HG02885 (cell line): Measurements from ENCODE around the gene CD86.
A peak's percentile ranks its signal among the peaks of the same experiment; 100 is the strongest.
"Not testable (repeated sequence)": the region's sequence is repeated elsewhere in the genome, so short reads cannot be mapped to it uniquely, and the experiment has no call there.

ENCODE experiments used
- ATAC-seq: cut with Tn5 transposase; IDR thresholded peaks from one replicate; pipeline ENCODE4 v1.9.1; 2021; ENCODE audit warnings: mild to moderate bottlenecking; ENCODE audit not compliant: unreplicated experiment, poor library complexity

The CD86 gene, protein sequence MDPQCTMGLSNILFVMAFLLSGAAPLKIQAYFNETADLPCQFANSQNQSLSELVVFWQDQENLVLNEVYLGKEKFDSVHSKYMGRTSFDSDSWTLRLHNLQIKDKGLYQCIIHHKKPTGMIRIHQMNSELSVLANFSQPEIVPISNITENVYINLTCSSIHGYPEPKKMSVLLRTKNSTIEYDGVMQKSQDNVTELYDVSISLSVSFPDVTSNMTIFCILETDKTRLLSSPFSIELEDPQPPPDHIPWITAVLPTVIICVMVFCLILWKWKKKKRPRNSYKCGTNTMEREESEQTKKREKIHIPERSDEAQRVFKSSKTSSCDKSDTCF

DNA sequence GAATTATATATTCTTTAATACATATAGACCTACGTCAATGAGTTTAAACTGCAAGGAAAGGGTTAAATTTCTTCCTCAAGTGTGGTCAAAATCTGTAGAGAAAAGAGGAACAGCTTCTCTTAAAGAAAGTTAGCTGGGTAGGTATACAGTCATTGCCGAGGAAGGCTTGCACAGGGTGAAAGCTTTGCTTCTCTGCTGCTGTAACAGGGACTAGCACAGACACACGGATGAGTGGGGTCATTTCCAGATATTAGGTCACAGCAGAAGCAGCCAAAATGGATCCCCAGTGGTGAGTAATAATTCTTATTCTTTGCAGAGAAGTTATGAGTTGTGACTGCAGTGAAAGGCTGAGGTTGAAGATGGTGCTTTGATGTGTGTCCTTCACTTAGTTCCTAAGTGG lies at the start of gene CD86:
TSS of gene CD86 (plus strand) at position 148 of the 400 bp plus-strand sequence. CDS start at position 276, 128 bp downstream.
- peak; percentile 94 for ATAC-seq

DNA sequence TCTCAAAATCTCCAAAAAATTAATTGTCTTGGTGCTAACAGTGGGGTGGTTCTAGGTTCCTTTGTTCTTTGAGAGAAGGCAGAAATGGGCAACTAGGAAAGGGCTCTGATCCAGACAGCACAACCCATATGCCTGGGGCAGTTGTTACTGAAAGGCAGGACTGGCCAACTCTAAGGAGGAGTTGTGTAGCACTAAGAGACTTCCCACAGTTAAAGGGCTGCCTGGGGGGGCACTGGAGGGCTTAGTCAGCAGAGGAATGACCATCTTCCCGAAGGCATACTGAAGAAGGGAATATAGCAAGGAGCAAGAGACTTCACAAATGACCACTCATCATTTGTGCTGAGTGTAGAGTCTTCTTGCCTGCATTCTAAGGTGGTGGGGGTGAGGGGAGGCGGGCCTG lies 48.9 kb upstream of the CD86 start:
- ATAC-seq = no peak

DNA sequence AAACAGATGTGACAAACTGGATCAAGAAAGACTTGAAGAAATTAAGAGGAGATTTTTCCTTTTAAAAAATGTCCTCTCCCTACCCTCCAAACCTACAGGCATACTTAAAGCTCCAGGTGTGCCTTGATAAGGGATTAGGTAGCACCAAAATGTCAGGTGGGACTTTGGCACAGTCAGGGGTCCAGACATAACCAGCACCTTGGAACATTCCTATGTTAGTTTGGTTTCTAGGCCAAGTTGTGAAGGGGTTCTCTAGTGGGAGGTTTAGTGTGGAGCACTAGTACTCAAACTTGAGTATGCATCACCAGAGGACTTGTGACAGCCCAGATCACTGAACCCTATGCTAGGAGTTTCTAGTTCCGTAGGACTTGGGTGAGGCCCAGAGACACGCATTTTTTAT lies 47.0 kb upstream of the CD86 start:
- no peak for ATAC-seq

DNA sequence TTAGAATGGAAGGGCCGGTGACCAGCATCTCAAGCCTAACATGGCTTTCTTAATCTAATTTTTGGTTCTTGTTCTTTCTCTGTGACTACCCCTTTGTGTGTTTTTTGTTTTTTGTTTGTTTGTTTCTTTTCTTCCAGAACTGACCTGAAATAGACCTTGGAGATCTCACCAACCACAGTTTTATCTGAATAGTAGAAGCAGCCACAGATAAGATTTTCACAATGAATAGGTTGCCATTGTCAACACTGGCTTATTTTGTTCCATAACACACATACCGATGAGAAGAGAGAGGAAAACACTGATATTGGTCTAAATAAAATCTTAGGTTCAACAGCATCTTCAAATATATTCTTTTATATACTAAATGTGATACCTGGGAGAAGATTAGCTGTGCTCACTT lies 44.7 kb upstream of the CD86 start:
- no peak for ATAC-seq

DNA sequence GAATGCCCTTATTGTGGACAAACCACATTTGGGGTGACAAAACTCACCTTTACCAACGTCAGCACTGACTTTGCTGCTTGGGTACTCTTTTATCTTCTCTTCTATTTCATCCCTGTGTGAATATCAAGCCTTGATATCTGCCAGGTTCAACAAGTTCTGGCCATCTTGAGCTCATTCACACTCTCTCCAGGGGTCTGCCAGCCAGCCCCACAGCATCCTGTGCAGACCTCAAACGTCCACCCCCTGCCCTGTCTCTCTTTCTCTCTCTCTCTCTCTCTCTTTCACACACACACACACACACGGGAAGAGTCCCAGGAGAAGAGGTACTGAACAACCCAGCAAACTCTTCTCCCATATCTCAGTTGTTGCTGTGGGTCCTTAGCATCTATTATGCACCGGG lies 43.8 kb upstream of the CD86 start:
- no peak for ATAC-seq

DNA sequence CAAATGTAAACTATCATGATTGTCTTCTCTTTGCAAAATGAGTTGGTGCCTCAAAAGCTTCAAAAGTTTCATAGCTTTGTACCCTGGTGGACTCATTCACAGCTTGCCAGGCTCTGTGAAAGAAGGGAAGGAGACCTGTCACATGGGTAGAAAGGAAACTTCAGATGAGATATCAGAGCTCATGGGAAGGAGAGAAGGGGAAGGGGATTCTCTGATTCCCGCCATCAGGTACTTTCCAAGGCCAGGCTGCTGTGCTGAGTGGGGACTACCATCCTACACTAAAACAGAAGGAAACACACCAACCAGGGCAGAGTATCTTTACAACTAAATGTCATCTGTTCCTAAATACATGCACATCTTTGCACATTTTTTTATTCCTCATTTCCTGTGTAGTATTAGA lies 42.3 kb upstream of the CD86 start:
- ATAC-seq = no peak

DNA sequence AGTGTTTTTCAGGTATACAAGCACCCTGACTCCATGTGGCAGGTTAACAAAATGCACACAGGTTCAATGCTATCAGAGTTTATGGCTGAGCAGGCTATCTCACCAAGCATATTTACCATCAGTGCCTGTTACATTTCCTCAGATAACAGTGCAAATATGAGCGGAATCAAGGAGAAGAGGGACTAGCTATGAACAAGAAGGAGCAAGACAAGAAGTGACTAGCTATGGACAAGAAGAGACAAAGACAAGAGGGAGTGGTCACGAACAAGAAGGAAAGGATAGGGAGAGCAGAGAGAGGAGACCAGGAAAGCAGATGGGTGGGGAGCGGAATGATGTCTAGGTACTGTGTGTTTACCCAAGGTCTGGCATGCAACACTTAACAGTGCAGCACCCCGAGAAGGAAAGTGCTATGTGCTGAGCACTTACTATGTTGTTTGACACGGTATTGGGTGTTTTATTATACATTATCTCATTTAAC lies 41.7 kb upstream of the CD86 start:
- no peak for ATAC-seq

DNA sequence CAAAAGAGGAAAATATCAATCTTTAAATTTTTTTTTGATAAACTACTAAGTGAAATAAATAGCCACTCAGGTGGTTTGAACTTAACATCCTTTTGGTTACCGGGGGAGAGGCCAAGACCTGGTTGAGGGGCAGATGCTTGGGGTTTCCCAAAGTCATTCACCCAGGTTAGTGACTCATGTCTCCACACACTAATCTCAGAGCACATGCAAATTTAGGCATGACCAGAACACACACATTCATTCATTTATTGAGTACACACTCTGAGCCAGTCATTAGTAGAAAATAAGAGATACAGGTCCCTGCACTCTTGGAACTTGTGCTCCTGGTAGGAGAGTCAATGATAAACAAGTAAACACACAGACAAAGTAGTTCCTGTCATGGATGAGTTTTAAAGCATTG lies 40.4 kb upstream of the CD86 start:
- peak; percentile 88 for ATAC-seq

DNA sequence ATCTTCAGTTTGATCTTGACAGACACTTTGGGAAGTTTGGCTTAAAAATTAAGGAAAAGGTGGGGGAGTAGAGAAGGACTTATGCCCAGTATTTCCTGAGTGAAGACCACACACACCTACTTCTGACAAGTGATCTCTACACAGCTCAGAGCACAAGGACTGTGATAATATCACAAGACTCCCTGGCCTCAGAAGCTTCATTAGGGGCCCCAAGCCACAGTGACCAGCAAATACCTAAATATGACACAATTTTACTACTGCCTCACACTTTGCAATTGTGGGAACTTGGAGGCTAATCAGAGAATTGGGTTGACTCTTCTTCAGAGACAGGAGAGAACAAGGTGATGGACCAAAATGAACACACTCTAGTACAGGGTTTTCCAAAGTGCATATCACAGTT lies 35.7 kb upstream of the CD86 start:
- ATAC-seq = peak; percentile 43

DNA sequence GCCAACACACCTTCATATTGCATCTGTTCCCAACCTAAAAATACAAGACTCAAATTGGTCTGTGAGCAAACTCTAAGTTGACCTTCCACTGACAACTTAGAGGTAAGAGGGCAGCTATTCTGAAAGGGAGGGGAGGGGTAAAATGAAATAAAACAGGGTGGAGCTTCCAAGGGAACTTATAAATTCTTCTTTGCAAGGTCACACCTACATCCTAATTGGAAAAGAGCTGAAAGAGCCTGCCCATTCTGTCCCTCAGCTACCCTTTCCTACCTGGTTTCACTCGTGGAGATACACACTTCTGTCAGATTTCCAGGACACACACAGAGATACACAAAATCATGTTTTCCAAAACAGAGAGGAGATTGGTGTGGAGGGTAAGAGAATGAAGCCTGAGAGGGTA lies 34.1 kb upstream of the CD86 start:
- ATAC-seq = no peak

DNA sequence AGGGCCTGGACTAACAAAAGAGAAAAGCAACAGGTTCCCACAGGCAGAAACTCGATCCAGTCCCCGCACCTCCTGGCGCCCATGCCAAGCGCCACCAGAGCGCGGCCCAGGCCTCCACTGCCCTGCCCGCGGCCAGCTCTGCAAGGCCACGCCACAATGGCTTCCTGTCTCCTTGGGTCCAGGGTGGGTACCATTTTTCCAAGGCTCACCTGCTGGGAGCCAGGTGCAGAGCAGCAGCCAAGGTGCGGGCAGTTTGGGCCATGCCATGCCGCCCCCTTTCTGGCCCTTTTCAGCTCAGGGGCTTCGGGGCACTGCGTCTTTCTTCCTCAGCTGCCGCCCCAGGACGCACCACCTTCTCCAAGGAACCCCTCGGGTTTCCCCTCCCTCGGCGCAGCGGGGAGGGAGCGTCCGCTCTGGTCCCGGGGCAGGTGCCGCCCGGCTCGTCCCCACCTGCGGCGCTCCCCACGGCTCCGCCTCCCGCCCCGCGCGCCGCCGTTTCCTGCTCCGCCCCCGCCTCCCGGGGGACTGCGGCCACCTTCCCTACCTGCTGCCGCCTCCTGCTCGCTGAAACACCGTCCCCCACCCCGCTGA lies 33.3 kb upstream of the CD86 start, which contains the start of gene ILDR1:
TSS of gene ILDR1 (minus strand) at position 437 of the 591 bp plus-strand sequence. CDS start at position 267, 170 bp downstream.
- peak; percentile 52 for ATAC-seq

DNA sequence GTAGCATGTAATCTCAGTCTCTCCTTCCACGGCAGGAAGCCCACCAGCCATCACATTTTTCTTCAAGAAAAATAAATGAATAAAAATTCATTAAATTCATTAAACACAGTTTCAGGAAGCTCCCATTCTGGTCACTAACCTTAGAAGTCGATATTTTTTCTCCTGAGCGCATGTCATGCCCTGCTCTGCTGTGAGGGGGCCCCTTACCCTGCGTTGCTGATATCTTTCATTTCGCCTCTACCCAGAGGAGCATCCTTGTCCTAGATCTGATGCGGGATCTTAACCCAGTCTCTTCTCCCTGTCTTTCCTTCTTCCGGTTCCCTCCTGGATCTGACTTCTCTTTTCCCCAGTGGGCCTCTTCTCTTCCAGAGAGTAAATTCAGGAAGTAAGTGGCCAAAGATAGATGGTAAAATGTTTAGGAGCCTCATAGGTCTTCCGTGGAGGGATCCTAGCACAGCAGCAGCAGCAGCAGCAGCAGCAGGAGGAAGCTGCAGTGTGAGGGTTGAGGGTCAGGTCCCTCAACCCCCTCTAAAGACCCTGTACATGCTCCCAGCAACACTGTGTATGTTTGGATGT lies 31.7 kb upstream of the CD86 start:
- ATAC-seq = no peak

DNA sequence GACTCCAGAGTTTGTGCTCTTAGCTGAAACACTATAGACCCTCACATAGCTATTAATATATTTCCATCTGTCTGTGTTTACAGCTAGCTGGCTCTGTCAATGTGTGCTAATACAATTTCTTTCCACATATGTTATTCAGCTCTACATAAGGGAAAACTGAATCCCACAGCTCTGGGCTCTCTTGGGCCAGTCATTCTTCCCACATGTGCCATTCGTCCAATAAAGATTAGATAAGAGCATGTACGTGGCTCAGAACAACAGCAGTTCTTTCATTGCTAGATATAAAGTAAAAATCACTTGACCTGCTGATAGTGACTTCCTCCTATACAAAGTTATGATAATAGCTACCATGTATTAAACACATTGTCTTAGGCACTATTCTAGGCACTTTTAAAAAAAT lies 30.4 kb upstream of the CD86 start:
- no peak for ATAC-seq

DNA sequence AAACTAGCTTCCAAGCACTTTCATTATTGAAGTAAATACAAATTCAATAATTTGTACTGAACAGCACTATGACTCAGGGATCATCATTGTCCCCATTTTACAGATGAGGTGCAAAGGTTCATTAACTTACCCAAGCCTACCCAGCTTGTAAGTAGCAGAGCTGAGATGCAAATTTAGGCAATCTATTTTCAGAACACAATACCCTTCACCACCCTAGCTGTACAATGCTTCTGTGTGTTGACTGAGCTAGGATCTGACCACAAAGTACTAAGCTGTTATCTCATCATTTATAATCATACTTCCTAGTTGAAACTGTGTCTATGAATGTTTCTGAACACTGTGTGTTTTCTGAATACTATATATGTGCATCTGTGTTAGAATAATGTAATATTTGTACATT lies 29.9 kb upstream of the CD86 start:
- peak; percentile 85 for ATAC-seq

DNA sequence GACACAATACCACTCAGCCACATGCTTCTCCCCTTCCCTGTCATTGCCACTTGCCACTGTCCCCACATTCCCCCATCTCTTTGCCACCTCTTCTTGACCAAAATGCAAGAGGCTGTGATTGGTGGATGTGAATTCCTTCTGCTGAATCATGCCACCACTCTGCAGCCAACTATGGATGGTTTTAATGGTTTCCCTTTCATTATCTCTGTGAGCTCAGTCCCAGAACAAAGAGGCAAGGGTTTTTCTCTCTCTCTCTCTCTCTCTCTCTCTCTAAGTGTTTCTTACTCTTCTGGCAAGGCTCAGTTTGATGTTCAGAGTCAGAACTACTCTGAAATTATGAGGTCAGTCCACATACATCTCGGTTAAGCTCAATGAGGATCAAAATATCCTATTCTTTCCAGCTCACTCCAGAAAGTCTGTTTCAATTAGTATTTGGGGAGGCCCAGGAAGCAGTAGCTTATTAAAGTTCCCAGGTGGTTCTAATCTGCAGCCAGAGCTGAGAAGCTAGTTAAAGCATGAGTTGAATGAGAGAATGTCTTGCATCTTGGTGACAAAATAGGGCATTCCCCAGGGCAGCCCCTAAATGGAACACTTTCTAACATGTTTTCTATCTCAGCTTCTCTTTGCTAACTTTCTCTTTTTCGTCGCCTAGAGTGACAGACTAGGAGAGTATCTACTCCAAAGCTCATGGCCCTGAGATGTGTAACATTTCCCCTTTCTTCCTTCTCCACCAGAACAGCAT lies 24.6 kb upstream of the CD86 start:
- peak; percentile 49 for ATAC-seq

DNA sequence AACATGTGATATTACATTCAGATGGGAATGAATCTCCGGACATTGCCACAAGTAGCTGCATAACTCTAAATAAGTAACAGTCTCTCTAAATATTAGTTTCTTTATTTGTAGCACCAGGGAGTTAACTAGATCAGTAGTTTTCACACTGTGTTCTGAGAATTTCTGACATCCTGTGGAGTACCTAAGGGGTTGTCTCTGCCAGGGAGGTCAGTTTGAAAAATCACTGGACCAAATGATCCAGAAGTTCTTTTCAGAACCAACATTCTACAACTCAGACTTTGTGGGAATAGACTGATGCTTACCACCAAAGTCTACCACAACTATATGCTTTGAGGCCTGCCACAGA lies 24.1 kb upstream of the CD86 start:
- peak; percentile 33 for ATAC-seq

DNA sequence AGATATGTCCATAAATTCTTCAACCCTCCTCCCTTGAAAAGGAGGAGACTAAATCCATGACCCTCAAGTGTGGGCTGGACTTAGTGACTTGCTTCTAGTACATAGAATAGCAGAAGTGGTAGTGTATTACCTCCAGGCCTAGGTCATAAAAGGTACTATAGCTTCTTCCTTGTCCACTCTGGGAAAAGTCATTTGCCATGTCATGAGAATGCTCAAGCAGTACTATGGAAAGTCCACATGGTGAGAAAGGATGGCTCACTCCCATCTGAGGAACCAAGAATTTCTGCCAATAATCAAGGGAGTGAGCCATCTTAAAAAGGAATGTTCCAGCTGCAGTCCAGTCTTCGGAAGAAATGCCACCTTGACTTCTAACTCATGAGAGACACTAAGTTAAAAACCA lies 22.6 kb upstream of the CD86 start:
- ATAC-seq = no peak

DNA sequence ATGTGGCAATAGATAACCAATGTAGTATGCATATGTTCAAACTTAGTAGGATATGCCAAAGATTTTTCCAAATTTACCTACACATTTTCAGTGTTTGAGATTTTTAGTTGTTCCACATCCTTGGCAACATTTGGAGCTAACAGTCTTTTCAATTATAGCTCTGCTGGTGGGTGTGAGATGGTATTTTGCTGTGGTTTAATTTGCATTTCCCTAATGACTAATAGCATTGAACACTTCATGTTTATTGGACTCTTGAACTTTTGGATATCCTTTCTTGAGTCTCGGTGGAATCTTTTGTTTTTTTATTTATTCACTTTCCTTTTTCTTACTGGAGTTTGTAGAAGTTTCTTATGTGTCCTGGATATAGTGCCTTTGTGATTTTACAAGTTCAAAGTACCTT lies 22.1 kb upstream of the CD86 start:
- no peak for ATAC-seq

DNA sequence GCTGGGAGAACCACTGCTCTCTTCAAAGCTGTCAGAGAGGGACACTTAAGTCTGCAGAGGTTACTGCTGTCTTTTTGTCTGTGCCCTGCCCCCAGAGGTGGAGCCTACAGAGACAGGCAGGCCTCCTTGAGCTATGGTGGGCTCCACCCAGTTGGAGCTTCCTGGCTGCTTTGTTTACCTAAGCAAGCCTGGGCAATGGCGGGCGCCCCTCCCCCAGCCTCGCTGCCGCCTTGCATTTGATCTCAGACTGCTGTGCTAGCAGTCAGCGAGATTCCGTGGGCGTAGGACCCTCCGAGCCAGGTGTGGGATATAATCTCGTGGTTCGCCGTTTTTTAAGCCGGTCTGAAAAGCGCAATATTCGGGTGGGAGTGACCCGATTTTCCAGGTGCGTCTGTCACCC lies 7.9 kb upstream of the CD86 start:
- not testable (repeated sequence) for ATAC-seq

DNA sequence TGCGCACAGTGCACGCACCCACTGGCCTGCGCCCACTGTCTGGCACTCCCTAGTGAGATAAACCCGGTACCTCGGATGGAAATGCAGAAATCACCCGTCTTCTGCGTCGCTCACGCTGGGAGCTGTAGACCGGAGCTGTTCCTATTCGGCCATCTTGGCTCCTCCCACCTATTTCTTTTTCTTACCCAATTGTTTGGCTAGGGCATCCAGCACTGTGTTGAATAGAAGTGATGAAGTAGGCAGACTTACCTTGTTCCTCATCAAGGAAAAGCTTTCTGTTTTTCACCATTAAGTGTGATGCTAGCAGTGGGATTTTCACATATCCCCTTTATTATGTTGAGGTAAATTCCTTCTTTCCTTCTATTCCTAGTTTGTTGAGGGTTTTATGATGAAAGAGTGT lies 7.4 kb upstream of the CD86 start:
- ATAC-seq = not testable (repeated sequence)

DNA sequence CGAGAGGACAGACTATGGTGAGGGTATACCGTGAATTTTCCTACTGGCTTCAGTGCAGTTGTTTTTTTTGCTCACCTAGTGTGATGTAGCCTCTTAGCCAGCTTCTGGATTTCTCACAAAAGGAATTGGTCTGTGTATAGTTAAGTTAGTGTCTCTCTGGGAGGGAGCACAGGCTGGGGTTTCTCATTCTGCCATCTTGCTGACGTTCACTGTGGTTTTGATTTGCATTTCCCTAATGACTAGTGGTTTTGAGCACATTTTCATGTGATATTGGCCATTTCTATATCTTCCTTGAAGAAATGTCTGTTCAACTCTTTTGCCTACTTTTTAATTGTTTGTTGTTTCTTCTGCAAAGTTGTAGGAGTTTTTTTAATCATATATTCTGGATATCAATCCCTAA lies 2.2 kb upstream of the CD86 start:
- no peak for ATAC-seq
